H1 (cell line): ENCODE measurements around the gene ITGB2. TPM values are rescaled to one million over a fixed set of nuclear protein-coding genes. Genes with fewer than 3 reads are reported as not detected.

Source experiments
- CREB1 ChIP-seq: IDR thresholded peaks from 2 replicates; pipeline ENCODE4 v1.6.1; 2012; ENCODE audit warnings: inconsistent platforms
- EZH2 ChIP-seq: fragments of 200-600 bp; sonication (generic); IDR thresholded peaks from 2 replicates; pipeline ENCODE4 v1.7.1; 2012; ENCODE audit warnings: low read depth, mild to moderate bottlenecking, moderate library complexity, low read length, inconsistent platforms; ENCODE audit not compliant: severe bottlenecking
- KDM4A ChIP-seq: IDR thresholded peaks from one replicate; pipeline ENCODE4 v1.7.1; 2012; ENCODE audit warnings: low read depth, mild to moderate bottlenecking, moderate library complexity, low read length, inconsistent platforms; ENCODE audit not compliant: severe bottlenecking
- NANOG ChIP-seq: IDR thresholded peaks from 2 replicates; pipeline ENCODE4 v1.6.1; 2011; ENCODE audit warnings: low read length, low read depth, mild to moderate bottlenecking, inconsistent platforms; ENCODE audit not compliant: insufficient read depth, poor library complexity, severe bottlenecking
- POU5F1 ChIP-seq: IDR thresholded peaks from 2 replicates; pipeline ENCODE4 v1.6.1; 2011; ENCODE audit warnings: low read depth, mild to moderate bottlenecking, low read length, moderate library complexity
- polyA plus RNA-seq, 7 experiments: library from polyadenylated mRNA; depleted of rRNA in 3 of 7; stranded (reverse) in 5 of 7; unstranded in 2 of 7; fragments of >200 nt in 5 of 7; fragments of 200-250 nt in 2 of 7; gene quantifications; 1 replicate in 5 of 7; 2 replicates in 1 of 7; 4 replicates in 1 of 7; pipeline versions ENCODE4 v1.2.1 to v1.2.3, GENCODE V29; 2011 to 2013; ENCODE audit warnings: missing spikeins in 2 of 7, mixed read lengths in 2 of 7
- total RNA-seq: library from RNA; stranded (reverse); fragmentation: NEBNext Ultra II Directional; extraction: Animal tissue kit (Norgen Biotek cat#: 25700); gene quantifications from 2 replicates; pipeline ENCODE4 v1.2.1, GENCODE V29; 2021

ITGB2 gene
- total and polyA plus RNA-seq, 2 of the 8 experiments (the other 6 are each of a cell fraction or from before 2014, with no cell fraction given), result 0.24 to 0.63 TPM

DNA sequence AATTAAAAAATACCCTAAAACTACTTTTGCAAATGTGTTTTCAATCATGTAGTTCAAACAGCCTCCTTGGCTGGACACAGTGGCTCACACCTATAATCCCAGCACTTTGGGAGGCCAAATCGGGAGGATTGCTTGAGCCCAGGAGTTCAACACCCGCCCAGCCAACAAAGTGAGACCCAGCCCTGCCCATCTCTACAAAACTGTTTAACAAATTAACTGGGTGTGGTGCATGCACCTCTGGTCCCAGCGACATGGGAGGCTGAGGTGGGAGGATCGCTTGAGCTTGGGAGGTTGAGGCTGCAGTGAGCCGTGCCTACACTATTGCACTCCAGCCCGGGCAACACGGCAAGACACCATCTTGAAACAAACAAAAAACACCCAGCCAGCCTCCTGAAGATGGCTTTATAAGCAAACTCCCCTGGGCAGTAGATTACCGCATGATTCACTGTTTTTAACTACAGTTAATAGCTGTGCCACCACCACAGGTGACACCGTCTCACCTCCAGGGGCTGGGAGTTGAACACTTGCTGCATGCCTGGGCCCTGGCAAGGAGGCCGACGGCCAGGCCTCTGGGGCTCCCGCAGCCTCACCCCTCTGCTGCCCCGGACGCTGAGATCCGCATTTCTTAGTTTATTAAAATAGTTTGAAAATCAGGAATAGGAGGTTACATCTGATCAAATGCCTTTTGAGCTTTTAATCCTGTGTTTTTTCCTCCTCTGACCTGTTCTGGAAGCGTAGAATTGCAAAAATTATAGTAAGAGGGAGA lies 63.4 kb downstream of the ITGB2 start (continued):
- TF ChIP-seq NANOG, result no peak
- TF ChIP-seq KDM4A, result no peak
- TF ChIP-seq POU5F1, result no peak
- TF ChIP-seq EZH2, result no peak
- TF ChIP-seq CREB1, result no peak
